ENCODE results near the gene ARHGAP9. TPM values are rescaled to one million over a fixed set of nuclear protein-coding genes. Genes with fewer than 3 reads are reported as not detected.

Gene ARHGAP9
- total RNA-seq, 1 donor from 2014 or later: 28.7 TPM

DNA sequence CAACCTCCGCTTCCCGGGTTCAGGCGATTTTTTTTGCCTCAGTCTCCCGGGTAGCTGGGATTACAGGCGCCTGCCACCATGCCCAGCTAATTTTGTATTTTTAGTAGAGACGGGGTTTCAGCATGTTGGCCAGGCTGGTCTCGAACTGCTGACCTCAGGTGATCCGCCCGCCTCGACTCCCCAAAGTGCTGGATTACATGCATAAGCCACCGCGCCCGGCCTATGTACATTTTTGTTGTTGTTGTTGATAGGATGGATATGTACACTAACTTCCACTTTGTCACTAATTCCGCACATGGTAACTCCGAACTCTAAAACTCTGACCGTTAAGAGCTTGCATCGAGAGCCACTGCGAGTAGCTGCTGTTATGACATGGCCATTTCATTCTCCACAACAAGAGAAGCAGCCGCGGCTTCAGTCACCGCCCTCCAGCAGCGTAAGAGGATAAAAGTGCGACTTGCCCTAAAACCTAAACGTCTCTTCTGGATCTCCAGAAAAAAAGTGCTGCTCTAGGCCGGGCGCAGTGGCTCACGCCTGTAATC lies 7.5 kb upstream of the ARHGAP9 start:
- intact Hi-C loops (cut with DNase I): no loop called here
- Histone ChIP-seq H3K27ac (no peak overlapping the region), H3K4me3 (peak overlapping the region; percentile 92 to 94), H3K4me1 (peaks cover 18% of the 10 kb centered on the region), H3K27me3 (no peaks in the 10 kb centered on the region), H3K36me3 (peaks cover 0 to 26% of the 10 kb centered on the region in 2 donors), H3K9me3 (no peaks in the 10 kb centered on the region)
- no peak for DNase-seq (ENCODE audit: extremely low spot score in 2 of 2)
- TF ChIP-seq, protein P1, sequence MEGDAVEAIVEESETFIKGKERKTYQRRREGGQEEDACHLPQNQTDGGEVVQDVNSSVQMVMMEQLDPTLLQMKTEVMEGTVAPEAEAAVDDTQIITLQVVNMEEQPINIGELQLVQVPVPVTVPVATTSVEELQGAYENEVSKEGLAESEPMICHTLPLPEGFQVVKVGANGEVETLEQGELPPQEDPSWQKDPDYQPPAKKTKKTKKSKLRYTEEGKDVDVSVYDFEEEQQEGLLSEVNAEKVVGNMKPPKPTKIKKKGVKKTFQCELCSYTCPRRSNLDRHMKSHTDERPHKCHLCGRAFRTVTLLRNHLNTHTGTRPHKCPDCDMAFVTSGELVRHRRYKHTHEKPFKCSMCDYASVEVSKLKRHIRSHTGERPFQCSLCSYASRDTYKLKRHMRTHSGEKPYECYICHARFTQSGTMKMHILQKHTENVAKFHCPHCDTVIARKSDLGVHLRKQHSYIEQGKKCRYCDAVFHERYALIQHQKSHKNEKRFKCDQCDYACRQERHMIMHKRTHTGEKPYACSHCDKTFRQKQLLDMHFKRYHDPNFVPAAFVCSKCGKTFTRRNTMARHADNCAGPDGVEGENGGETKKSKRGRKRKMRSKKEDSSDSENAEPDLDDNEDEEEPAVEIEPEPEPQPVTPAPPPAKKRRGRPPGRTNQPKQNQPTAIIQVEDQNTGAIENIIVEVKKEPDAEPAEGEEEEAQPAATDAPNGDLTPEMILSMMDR (IDR thresholded peaks at IDR 0.05): no peak
- TF ChIP-seq POLR2A (IDR thresholded peaks at IDR 0.05): no peak
- no peak for TF ChIP-seq POLR2AphosphoS5 (IDR thresholded peaks at IDR 0.05; ENCODE audit: insufficient read depth in 1 of 2, low read depth in 1 of 2)

DNA sequence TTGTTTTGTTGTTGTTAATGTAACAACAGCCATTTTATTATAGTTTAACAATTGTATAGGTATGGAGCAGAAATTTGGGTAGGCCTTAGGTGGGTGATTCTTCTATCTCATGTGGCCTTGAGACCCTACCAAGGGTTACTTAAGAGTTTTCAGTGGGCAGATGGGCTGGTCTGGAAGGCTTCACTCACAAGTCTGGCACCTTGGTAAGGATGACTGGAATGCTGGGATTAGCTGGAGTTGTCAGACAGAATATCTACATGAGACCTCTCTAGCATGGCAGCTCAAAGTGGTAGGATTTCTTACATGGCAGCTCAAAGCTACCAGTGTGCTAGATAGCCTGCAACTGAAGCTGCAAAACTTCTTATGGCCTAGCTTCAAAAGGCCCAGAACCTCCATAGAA lies 6.0 kb upstream of the ARHGAP9 start:
- Histone ChIP-seq H3K4me1 (peaks cover 18% of the 10 kb centered on the region), H3K9me3 (no peaks in the 10 kb centered on the region), H3K27ac (no peak overlapping the region), H3K27me3 (no peaks in the 10 kb centered on the region), H3K36me3 (peaks cover 0 to 12% of the 10 kb centered on the region in 2 donors), H3K4me3 (no peak overlapping the region)
- no peak for DNase-seq (ENCODE audit: extremely low spot score in 2 of 2)
- intact Hi-C loops (cut with DNase I): no loop called here
- TF ChIP-seq POLR2AphosphoS5 (IDR thresholded peaks at IDR 0.05; ENCODE audit: insufficient read depth in 1 of 2, low read depth in 1 of 2): no peak
- no peak for TF ChIP-seq POLR2A (IDR thresholded peaks at IDR 0.05)

GRCh38 chr12:57483466-57483865 lies 3.8 kb upstream of the ARHGAP9 start:
- DNase-seq (ENCODE audit: extremely low spot score in 2 of 2): no peak
- Histone ChIP-seq H3K9me3 (no peaks in the 10 kb centered on the region), H3K4me3 (no peak overlapping the region), H3K27ac (no peak overlapping the region), H3K36me3 (no peaks in the 10 kb centered on the region), H3K4me1 (peaks cover 7% of the 10 kb centered on the region), H3K27me3 (no peaks in the 10 kb centered on the region)
- TF ChIP-seq POLR2A (IDR thresholded peaks at IDR 0.05) (no peak), POLR2AphosphoS5 (IDR thresholded peaks at IDR 0.05; ENCODE audit: insufficient read depth in 1 of 2, low read depth in 1 of 2) (no peak)
- TF ChIP-seq, protein P1 (IDR thresholded peaks at IDR 0.05): no peak
- intact Hi-C loops (cut with DNase I): no loop called here

DNA sequence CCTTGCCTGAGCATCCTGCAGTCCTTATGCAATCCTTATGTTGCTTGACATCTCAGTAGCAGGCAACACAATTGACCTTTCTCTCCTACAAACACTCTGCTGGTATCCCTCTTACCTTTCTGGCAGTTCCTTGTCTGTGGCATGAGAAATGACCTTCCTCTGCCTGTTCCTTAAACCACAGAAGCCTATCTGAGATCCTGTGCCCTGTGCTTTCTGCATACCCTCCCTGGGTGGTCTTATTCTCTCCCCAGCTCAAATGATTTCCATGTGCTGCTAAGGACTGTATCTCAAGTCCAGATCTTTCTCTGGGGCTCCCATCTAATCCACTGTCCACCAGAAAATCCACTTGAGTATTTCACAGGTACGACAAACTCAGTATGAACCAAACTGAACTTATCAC lies 2.0 kb upstream of the ARHGAP9 start:
- no peaks in the 10 kb centered on the region for H3K4me1 ChIP-seq
- no peak overlapping the region for H3K27ac ChIP-seq
- no peak overlapping the region for H3K4me3 ChIP-seq
- H3K9me3 ChIP-seq: no peaks in the 10 kb centered on the region
- intact Hi-C loops (cut with DNase I): no loop called here
- no peaks in the 10 kb centered on the region for H3K36me3 ChIP-seq
- TF ChIP-seq POLR2A (IDR thresholded peaks at IDR 0.05): no peak
- TF ChIP-seq POLR2AphosphoS5 (IDR thresholded peaks at IDR 0.05; ENCODE audit: insufficient read depth in 1 of 2, low read depth in 1 of 2): no peak
- TF ChIP-seq, protein P1 (IDR thresholded peaks at IDR 0.05): no peak
- H3K27me3 ChIP-seq: no peaks in the 10 kb centered on the region
- DNase-seq (ENCODE audit: extremely low spot score in 2 of 2): no peak

- intact Hi-C loops (cut with DNase I): no loop called here
- no peak for TF ChIP-seq POLR2A (IDR thresholded peaks at IDR 0.05)
- TF ChIP-seq, protein P1 (IDR thresholded peaks at IDR 0.05): no peak
- TF ChIP-seq POLR2AphosphoS5 (IDR thresholded peaks at IDR 0.05; ENCODE audit: insufficient read depth in 1 of 2, low read depth in 1 of 2): no peak
- Histone ChIP-seq H3K4me3 (no peak overlapping the region), H3K27ac (peak overlapping the region; percentile 33), H3K4me1 (peaks cover 18% of the 10 kb centered on the region), H3K36me3 (no peaks in the 10 kb centered on the region), H3K27me3 (peaks cover 12% of the 10 kb centered on the region), H3K9me3 (no peaks in the 10 kb centered on the region)
- DNase-seq (ENCODE audit: extremely low spot score in 2 of 2): no peak
Observed at GRCh38 chr12:57479043-57479375, 657 bp downstream of the ARHGAP9 start.

Measured in vagina (tissue), 2 donors.